ENCODE data around the gene KCNG3.

GRCh38 chr2:42519624-42520023 lies 25.8 kb upstream of the KCNG3 start:
- TF ChIP-seq ZBTB8A (CRISPR knock-in tag; IDR thresholded peaks at IDR 0.05; ENCODE audit: borderline replicate concordance, low read depth) (no peak), ZNF547 (CRISPR knock-in tag; IDR thresholded peaks at IDR 0.05) (no peak), FOXM1 (CRISPR knock-in tag; IDR thresholded peaks at IDR 0.05) (no peak), CTCF (CRISPR knock-in tag; IDR thresholded peaks at IDR 0.05) (no peak), ETV6 (CRISPR knock-in tag; conservative IDR thresholded peaks at IDR 0.05) (no peak), POLR2AphosphoS5 (IDR thresholded peaks at IDR 0.05; ENCODE audit: low read depth, low read length) (no peak), ZNF572 (CRISPR knock-in tag; IDR thresholded peaks at IDR 0.05) (no peak), MED1 (CRISPR knock-in tag; IDR thresholded peaks at IDR 0.05) (no peak), KDM1A (CRISPR knock-in tag; IDR thresholded peaks at IDR 0.05) (peak; percentile 66; the same call in 1 of the 2 replicates), NFATC3 (CRISPR knock-in tag; IDR thresholded peaks at IDR 0.05) (no peak), PRDM4 (CRISPR knock-in tag; IDR thresholded peaks at IDR 0.05; ENCODE audit: borderline replicate concordance) (no peak), KAT8 (CRISPR knock-in tag; IDR thresholded peaks at IDR 0.05) (no peak), ISX (CRISPR knock-in tag; conservative IDR thresholded peaks at IDR 0.05) (no peak)
